ENCODE measurements around the gene CD80. TPM values are rescaled to one million over a fixed set of nuclear protein-coding genes. Genes with fewer than 3 reads are reported as not detected.

The CD80 gene
- total and polyA plus RNA-seq, 10 of the 15 experiments (the other 5 are each of a cell fraction or from before 2014, with no cell fraction given) = 41.4 to 137 (median 58.1) TPM

- ChIA-PET POLR2A (interaction anchor here (3.5 to 6.5 kb wide), 2 partner anchors 7 to 10 kb away, joined by 36 to 57 read pairs; partner anchors contain the start of genes ADPRH and PLA1A), SMC1A (ENCODE audit: uncharacterized antibody, unreplicated experiment) (interaction anchor here (4.2 to 4.3 kb wide), 2 partner anchors 9 to 11 kb away, joined by 33 to 35 read pairs; partner anchors contain the start of gene ADPRH), RAD21 (ENCODE audit: unreplicated experiment) (interaction anchor here (1.6 kb wide), 1 partner anchor 28 kb away, joined by 5 read pairs; no protein-coding TSS in a partner anchor), CTCF (interaction anchor here (2.2 to 3.5 kb wide), 2 partner anchors 9 kb away, joined by 10 to 17 read pairs; no protein-coding TSS in a partner anchor)
- H3K4me3 ChIP-seq = no peak overlapping the region
- peaks cover 21% of the 10 kb centered on the region for H3K4me1 ChIP-seq (ENCODE audit: control insufficient read depth, insufficient read depth, low read length)
- H4K20me1 ChIP-seq (ENCODE audit: control insufficient read depth, insufficient read depth) = no peaks in the 10 kb centered on the region
- no peak overlapping the region for H3K9ac ChIP-seq (ENCODE audit: control insufficient read depth, insufficient read depth, low read length)
- H3K27ac ChIP-seq (ENCODE audit: control insufficient read depth, insufficient read depth) = no peak overlapping the region
- H3K36me3 ChIP-seq (ENCODE audit: control insufficient read depth in 2 of 2, insufficient read depth in 2 of 2, low read length in 1 of 2) = peaks cover 0 to 8% of the 10 kb centered on the region in 2 experiments; a peak in 3 of 4 replicates
- in situ Hi-C loops (cut with MboI) (no loop called here), intact Hi-C loops (cut with micrococcal nuclease; ENCODE audit: unreplicated experiment) (no loop called here)
- ATAC-seq (no peak), DNase-seq (ENCODE audit: low read depth, low spot score) (no peak), FAIRE-seq (no peak)
- H2AFZ ChIP-seq (ENCODE audit: control insufficient read depth, low read depth, low read length) = no peak overlapping the region
- no peaks in the 10 kb centered on the region for H3K27me3 ChIP-seq (replicated peaks in 1 of 2; ENCODE audit: control insufficient read depth in 2 of 2, insufficient read depth in 2 of 2, low read length in 1 of 2)
- peaks cover under 1% of the 10 kb centered on the region; the same call in 1 of the 2 replicates for H3K79me2 ChIP-seq (ENCODE audit: control insufficient read depth, insufficient read depth, low read length)
- no peak for TF ChIP-seq MAX (IDR thresholded peaks at IDR 0.05; ENCODE audit: low read depth, low read length)
- 100% methylated on average over 1 of the region's 1 CpG for WGBS (ENCODE audit: insufficient coverage, insufficient replicate concordance, low lambda C conversion rate, missing lambda C conversion rate)
- H3K9me3 ChIP-seq (replicated peaks; ENCODE audit: control insufficient read depth, insufficient read depth, low read length) = peaks cover 16% of the 10 kb centered on the region
- BruUV-seq (replicated peaks) = no TSS peak
- no peak overlapping the region for H3K4me2 ChIP-seq (ENCODE audit: control insufficient read depth, insufficient read depth)
Observed at GRCh38 chr3:119590706-119591105, 31.3 kb upstream of the CD80 start.

DNA sequence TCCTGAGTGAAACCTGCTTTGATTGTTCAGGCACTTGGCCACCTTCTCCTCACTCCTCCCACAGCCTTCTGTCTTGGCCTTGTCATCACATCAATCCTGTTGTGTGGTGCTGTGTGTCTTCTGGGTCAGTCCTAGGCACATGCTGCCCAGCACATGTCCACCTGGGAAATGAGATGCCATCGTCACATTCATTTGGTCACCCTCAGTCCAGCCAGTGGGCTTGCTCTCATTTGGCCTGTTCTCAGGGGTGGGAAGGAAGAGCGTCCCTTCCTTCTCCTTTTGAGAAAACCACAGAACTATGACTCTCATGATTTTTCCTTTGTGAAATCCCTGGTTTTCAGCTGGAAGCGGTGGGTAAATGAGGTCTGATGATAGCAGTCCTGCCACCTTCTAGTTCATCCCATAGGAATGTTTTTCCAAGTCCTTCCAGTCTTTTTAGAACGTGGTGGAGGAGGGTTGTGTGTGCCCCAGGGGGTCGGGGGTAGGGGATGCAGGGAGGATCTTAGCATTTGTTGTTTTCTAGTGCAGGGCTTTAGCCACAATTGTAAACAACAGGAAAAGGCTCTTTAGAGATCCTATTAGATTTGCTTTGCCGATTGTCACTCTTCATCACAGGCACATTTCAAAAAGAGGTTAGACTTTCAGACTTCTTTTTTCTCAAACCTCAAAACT, 29.8 kb upstream of the CD80 start:
- BruUV-seq (replicated peaks) = no TSS peak
- H3K4me3 ChIP-seq = no peak overlapping the region
- no peak overlapping the region for H3K4me2 ChIP-seq (ENCODE audit: control insufficient read depth, insufficient read depth)
- ChIA-PET CTCF (interaction anchor here (0.6 to 2.3 kb wide), 5 partner anchors 10 to 47 kb away, joined by 3 to 10 read pairs (median 5); partner anchors contain the start of gene CD80), POLR2A (interaction anchor here (2.2 to 6.5 kb wide), 5 partner anchors 9 to 32 kb away, joined by 10 to 57 read pairs (median 13); partner anchors contain the start of genes ADPRH, CD80 and PLA1A), RAD21 (ENCODE audit: unreplicated experiment) (interaction anchor here (0.8 to 6.5 kb wide), 8 partner anchors 7 to 91 kb away, joined by 3 to 39 read pairs (median 4); no protein-coding TSS in a partner anchor), SMC1A (ENCODE audit: uncharacterized antibody, unreplicated experiment) (interaction anchor here (0.6 to 4.3 kb wide), 14 partner anchors 7 to 126 kb away, joined by 3 to 35 read pairs (median 5); partner anchors contain the start of genes ADPRH, CD80, PLA1A and TMEM39A)
- in situ Hi-C loops (cut with MboI) = no loop called here
- intact Hi-C loops (cut with micrococcal nuclease; ENCODE audit: unreplicated experiment) = no loop called here
- H4K20me1 ChIP-seq (ENCODE audit: control insufficient read depth, insufficient read depth) = no peaks in the 10 kb centered on the region
- peak; percentile 16; the same call in 1 of the 3 replicates for ATAC-seq
- H3K9ac ChIP-seq (ENCODE audit: control insufficient read depth, insufficient read depth, low read length) = no peak overlapping the region
- no peak for DNase-seq (ENCODE audit: low read depth, low spot score)
- 0 out of 2 replicates have a peak, but pooled peaks have one; percentile 38 for TF ChIP-seq EED (IDR thresholded peaks at IDR 0.05; ENCODE audit: low read depth)
- no peak for TF ChIP-seq ETV6 (conservative IDR thresholded peaks at IDR 0.05 in 1 of 2, IDR thresholded peaks at IDR 0.05 in 1 of 2; ENCODE audit: borderline replicate concordance in 1 of 2, low read depth in 1 of 2)
- peaks cover 0 to 8% of the 10 kb centered on the region in 2 experiments for H3K36me3 ChIP-seq (ENCODE audit: control insufficient read depth in 2 of 2, insufficient read depth in 2 of 2, low read length in 1 of 2)
- no peak for FAIRE-seq
- no peak overlapping the region for H2AFZ ChIP-seq (ENCODE audit: control insufficient read depth, low read depth, low read length)
- peaks cover 19% of the 10 kb centered on the region for H3K4me1 ChIP-seq (ENCODE audit: control insufficient read depth, insufficient read depth, low read length)
- WGBS (ENCODE audit: insufficient coverage, insufficient replicate concordance, low lambda C conversion rate, missing lambda C conversion rate) = 51% methylated on average over 6 of the region's 6 CpGs
- H3K27me3 ChIP-seq (replicated peaks in 1 of 2; ENCODE audit: control insufficient read depth in 2 of 2, insufficient read depth in 2 of 2, low read length in 1 of 2) = no peaks in the 10 kb centered on the region
- no peak overlapping the region for H3K27ac ChIP-seq (ENCODE audit: control insufficient read depth, insufficient read depth)
- no peaks in the 10 kb centered on the region for H3K79me2 ChIP-seq (ENCODE audit: control insufficient read depth, insufficient read depth, low read length)
- H3K9me3 ChIP-seq (replicated peaks; ENCODE audit: control insufficient read depth, insufficient read depth, low read length) = peaks cover 16% of the 10 kb centered on the region
